Measurements from ENCODE around the gene GPHA2.

The GPHA2 gene

GRCh38 chr11:64947208-64947814, 11.6 kb upstream of the GPHA2 start:
- DNase-seq (ENCODE audit: low spot score) = no peak

GRCh38 chr11:64936539-64936938, 846 bp upstream of the GPHA2 start:
- in situ Hi-C loops (cut with MboI; ENCODE audit: low pct_unique_long_range_greater_than_20kb, low sequenced_read_pairs, unreplicated experiment) = no loop called here
- no peak for DNase-seq (ENCODE audit: low spot score)
- TF ChIP-seq CTCF (IDR thresholded peaks at IDR 0.05; ENCODE audit: extremely low read depth, insufficient read depth, missing control alignments) = no peak

More at GRCh38 chr11:64947208-64947814, 11.6 kb upstream of the GPHA2 start:
- no peak for TF ChIP-seq CTCF (IDR thresholded peaks at IDR 0.05; ENCODE audit: extremely low read depth, insufficient read depth, missing control alignments)
- in situ Hi-C loops (cut with MboI; ENCODE audit: low pct_unique_long_range_greater_than_20kb, low sequenced_read_pairs, unreplicated experiment) = no loop called here

- DNase-seq (ENCODE audit: low spot score) = no peak
- in situ Hi-C loops (cut with MboI; ENCODE audit: low pct_unique_long_range_greater_than_20kb, low sequenced_read_pairs, unreplicated experiment) = no loop called here
- no peak for TF ChIP-seq CTCF (IDR thresholded peaks at IDR 0.05; ENCODE audit: extremely low read depth, insufficient read depth, missing control alignments)
These were observed 873 bp downstream of the GPHA2 start for GRCh38 chr11:64934682-64935358.

- no peak for TF ChIP-seq CTCF (IDR thresholded peaks at IDR 0.05; ENCODE audit: extremely low read depth, insufficient read depth, missing control alignments)
- DNase-seq (ENCODE audit: low spot score) = no peak
- in situ Hi-C loops (cut with MboI; ENCODE audit: low pct_unique_long_range_greater_than_20kb, low sequenced_read_pairs, unreplicated experiment) = no loop called here
These were observed 1.6 kb downstream of the GPHA2 start for GRCh38 chr11:64933935-64934681.

DNA sequence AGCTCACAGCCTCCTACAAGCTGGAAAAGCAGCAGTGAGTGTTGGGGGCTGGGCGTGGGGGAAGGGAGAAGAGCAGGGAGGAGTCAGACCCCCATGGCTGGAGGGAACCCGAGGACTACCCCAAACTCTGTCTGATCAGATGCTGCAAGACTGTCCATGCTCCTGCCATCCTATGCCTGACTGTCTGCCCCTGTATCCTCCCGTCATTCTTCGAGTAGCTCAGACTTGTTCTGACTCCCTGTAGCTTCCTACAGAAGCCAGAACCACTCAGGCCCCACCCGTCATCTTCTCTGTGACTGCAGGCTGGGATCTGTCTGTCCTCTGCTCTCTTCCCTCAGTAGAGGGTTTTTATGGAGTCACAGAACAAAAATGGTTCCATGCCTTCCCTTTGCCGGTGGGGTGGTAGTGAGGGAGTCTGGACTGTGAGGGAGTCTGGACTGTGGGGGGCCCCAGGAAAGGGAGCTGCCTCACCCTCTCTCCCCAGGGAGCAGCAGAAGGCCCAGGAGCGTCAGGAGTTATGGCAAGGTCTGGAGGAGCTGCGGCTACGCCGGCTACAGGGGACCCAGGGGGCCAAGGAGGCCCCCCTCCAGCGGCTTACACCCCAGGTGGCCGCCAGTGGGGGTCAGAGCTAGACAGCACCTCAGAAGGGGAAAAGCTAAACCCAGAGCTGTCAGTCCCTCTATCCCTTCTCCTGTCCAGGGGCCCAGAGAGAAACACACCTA, 2.3 kb downstream of the GPHA2 start:
- no peak for TF ChIP-seq CTCF (IDR thresholded peaks at IDR 0.05; ENCODE audit: extremely low read depth, insufficient read depth, missing control alignments)
- DNase-seq (ENCODE audit: low spot score) = no peak
- in situ Hi-C loops (cut with MboI; ENCODE audit: low pct_unique_long_range_greater_than_20kb, low sequenced_read_pairs, unreplicated experiment) = no loop called here

- TF ChIP-seq CTCF (IDR thresholded peaks at IDR 0.05; ENCODE audit: extremely low read depth, insufficient read depth, missing control alignments) = no peak
- in situ Hi-C loops (cut with MboI; ENCODE audit: low pct_unique_long_range_greater_than_20kb, low sequenced_read_pairs, unreplicated experiment) = no loop called here
- no peak for DNase-seq (ENCODE audit: low spot score)
These were observed 3.4 kb downstream of the GPHA2 start for GRCh38 chr11:64932324-64932723.
